Brain microvascular endothelial cell (primary cell): ENCODE data around the gene RPS18.
"Not testable (repeated sequence)": the region's sequence is repeated elsewhere in the genome, so short reads cannot be mapped to it uniquely, and the experiment has no call there.

Source experiments
- DNase-seq: peaks from one replicate; pipeline ENCODE4 v3.0.0-alpha.2; 2020
- H3K27ac ChIP-seq: fragments of 250-450 bp; sonication (Bioruptor Pico); 2 replicates; pipeline ENCODE4 v1.5.1; 2020; ENCODE audit warnings: mild to moderate bottlenecking, moderate library complexity
- H3K27me3 ChIP-seq: fragments of 250-450 bp; sonication (Bioruptor Pico); replicated peaks from 2 replicates; pipeline ENCODE4 v1.5.1; 2020; ENCODE audit warnings: mild to moderate bottlenecking
- H3K36me3 ChIP-seq: fragments of 250-450 bp; sonication (Bioruptor Pico); replicated peaks from 2 replicates; pipeline ENCODE4 v1.5.1; 2020; ENCODE audit warnings: mild to moderate bottlenecking
- H3K4me3 ChIP-seq: 2 replicates; pipeline ENCODE4 v1.5.1; 2011; ENCODE audit warnings: low read depth, mild to moderate bottlenecking, control low read depth, low read length, moderate library complexity
- CTCF ChIP-seq: IDR thresholded peaks from 2 replicates; pipeline ENCODE4 v1.5.1; 2011; ENCODE audit warnings: low read depth, mild to moderate bottlenecking, moderate library complexity, low read length, control low read depth, inconsistent platforms; ENCODE audit errors: missing control alignments
- in situ Hi-C: cut with HindIII; loops from 2 replicates; pipeline ENCODE4 v1.10.0; 2017; ENCODE audit warnings: low sequenced_read_pairs, low pct_ligation_motif_present

The RPS18 gene

GRCh38 chr6:33273924-33274902, 2.3 kb downstream of the RPS18 start:
- Histone ChIP-seq H3K27ac (no peak overlapping the region), H3K4me3 (peak overlapping the region; percentile 99), H3K27me3 (no peaks in the 10 kb centered on the region), H3K36me3 (peaks cover 54% of the 10 kb centered on the region)
- no peak for TF ChIP-seq CTCF
- in situ Hi-C loops, result no loop called here
- no peak for DNase-seq

- H3K27me3 ChIP-seq, in situ Hi-C loops, DNase-seq, H3K27ac ChIP-seq: not testable (repeated sequence)
- H3K4me3 ChIP-seq, result peak overlapping the region; percentile 52
- H3K36me3 ChIP-seq, result peaks cover 67% of the 10 kb centered on the region
Measured at GRCh38 chr6:33275795-33276580, 4.1 kb downstream of the RPS18 start.

GRCh38 chr6:33276581-33276863, 4.6 kb downstream of the RPS18 start:
- no peak for TF ChIP-seq CTCF
- Histone ChIP-seq H3K27me3 (no peaks in the 10 kb centered on the region), H3K4me3 (peak overlapping the region; percentile 52), H3K27ac (no peak overlapping the region), H3K36me3 (peaks cover 73% of the 10 kb centered on the region)
- in situ Hi-C loops, result no loop called here
- no peak for DNase-seq

GRCh38 chr6:33276864-33277662, 5.2 kb downstream of the RPS18 start, which contains the start of gene B3GALT4:
TSS of gene B3GALT4 (plus strand) at chr6:33277123. CDS start at chr6:33277420, 297 bp downstream.
- in situ Hi-C loops, result no loop called here
- peak; percentile 44 for DNase-seq
- H3K27ac ChIP-seq, result peak within 1 kb of the TSS; percentile 22
- peak within 1 kb of the TSS; percentile 52 for H3K4me3 ChIP-seq
- peaks cover 76% of the 10 kb centered on the region for H3K36me3 ChIP-seq
- no peaks in the 10 kb centered on the region for H3K27me3 ChIP-seq
- TF ChIP-seq CTCF, result peak; percentile 55

GRCh38 chr6:33277663-33278391, 6.0 kb downstream of the RPS18 start:
- in situ Hi-C loops, result no loop called here
- no peak for DNase-seq
- no peaks in the 10 kb centered on the region for H3K27me3 ChIP-seq
- TF ChIP-seq CTCF, result no peak
- H3K4me3 ChIP-seq, result peak overlapping the region; percentile 52
- H3K27ac ChIP-seq, result peak overlapping the region; percentile 22
- H3K36me3 ChIP-seq, result peaks cover 75% of the 10 kb centered on the region
